Panc1 (cell line): Measurements from ENCODE around the gene PNP. TPM values are rescaled to one million over a fixed set of nuclear protein-coding genes. Genes with fewer than 3 reads are reported as not detected.

Source experiments
- ATAC-seq: fragments of 200-7000 bp; cut with Tn5 transposase; 2 replicates; pipeline ENCODE4 v1.9.1; 2020; ENCODE audit warnings: mild to moderate bottlenecking, moderate library complexity
- BruUV-seq: library from RNA; stranded (reverse); fragments of 400-500 nt; replicated peaks from 2 replicates; lab custom pipeline; 2021; lab: Mats Ljungman, UMichigan
- CTCF ChIA-PET: fragments of 300-600 bp; sonication (Branson Sonifier 250); formaldehyde crosslinking; loops from one replicate; lab custom pipeline; 2022; ENCODE audit warnings: antibody characterized with exemption; lab: Charles Lee
- POLR2A ChIA-PET: fragments of 300-600 bp; sonication (Branson Sonifier 250); formaldehyde crosslinking; loops from one replicate; lab custom pipeline; 2022; ENCODE audit warnings: antibody characterized with exemption; lab: Charles Lee
- DNase-seq: peaks from one replicate; pipeline ENCODE4 v3.0.0-alpha.2; 2010; ENCODE audit warnings: low read depth, low spot score
- H3K27ac ChIP-seq: 2 replicates; pipeline ENCODE4 v1.5.1; 2011; ENCODE audit warnings: mild to moderate bottlenecking, low read length, inconsistent platforms
- H3K27me3 ChIP-seq: fragments of 200-500 bp; sonication (Bioruptor generic); 2 replicates; pipeline ENCODE4 v1.6.0; 2014; ENCODE audit warnings: low read length, inconsistent platforms; ENCODE audit not compliant: control insufficient read depth, insufficient read depth
- H3K36me3 ChIP-seq: fragments of 200-500 bp; sonication (Bioruptor generic); 2 replicates; pipeline ENCODE4 v1.5.1; 2014; ENCODE audit warnings: inconsistent platforms, mild to moderate bottlenecking, low read length, moderate library complexity; ENCODE audit not compliant: control insufficient read depth, insufficient read depth
- H3K4me1 ChIP-seq: 2 replicates; pipeline ENCODE4 v1.5.1; 2011; ENCODE audit warnings: inconsistent platforms, mild to moderate bottlenecking, low read length, moderate library complexity; ENCODE audit not compliant: control insufficient read depth, insufficient read depth
- H3K4me3 ChIP-seq, 2 experiments: 2 replicates each; pipeline ENCODE4 v1.5.1; 2011 to 2012; ENCODE audit warnings: low read depth in 2 of 2, low read length in 2 of 2, mild to moderate bottlenecking in 2 of 2, inconsistent platforms in 1 of 2, moderate library complexity in 1 of 2
- H3K9me3 ChIP-seq: fragments of 200-500 bp; sonication (Bioruptor generic); 2 replicates; pipeline ENCODE4 v1.5.1; 2014; ENCODE audit warnings: low read depth, mild to moderate bottlenecking, inconsistent platforms, low read length, moderate library complexity; ENCODE audit not compliant: control insufficient read depth, insufficient read depth
- POLR2AphosphoS5 ChIP-seq: IDR thresholded peaks from 2 replicates; pipeline ENCODE4 v1.6.1; 2012; ENCODE audit warnings: mild to moderate bottlenecking, low read depth, low read length, moderate library complexity
- REST ChIP-seq, 2 experiments: IDR thresholded peaks; 2 replicates each; pipeline ENCODE4 v1.6.1; 2011 to 2012; ENCODE audit warnings: low read depth in 2 of 2, control low read depth in 1 of 2, low read length in 1 of 2, mild to moderate bottlenecking in 1 of 2, moderate library complexity in 1 of 2; ENCODE audit not compliant: insufficient read depth in 1 of 2
- SIN3A ChIP-seq: IDR thresholded peaks from 2 replicates; pipeline ENCODE4 v1.6.1; 2012; ENCODE audit warnings: low read depth, mild to moderate bottlenecking, low read length, moderate library complexity, borderline replicate concordance; ENCODE audit not compliant: insufficient read depth
- TCF7L2 ChIP-seq: IDR thresholded peaks from 2 replicates; pipeline ENCODE4 v1.6.1; 2011; ENCODE audit warnings: mild to moderate bottlenecking, low read depth, low read length, inconsistent platforms
- in situ Hi-C: cut with HindIII; loops from 2 replicates; pipeline ENCODE4 v1.10.0; 2016; ENCODE audit warnings: low sequenced_read_pairs, low pct_unique_long_range_greater_than_20kb
- intact Hi-C: fragments of 100-400 bp; cut with micrococcal nuclease; formaldehyde crosslinking; loops from one replicate; pipeline ENCODE4 v1.10.0; 2022; ENCODE audit not compliant: unreplicated experiment
- total RNA-seq: library from RNA; stranded (reverse); gene quantifications from one replicate; pipeline ENCODE4 v1.2.1, GENCODE V29; 2021; ENCODE audit not compliant: unreplicated experiment
- TF ChIP-seq, protein P1 (sequence below): fragments of 450-650 bp; IDR thresholded peaks from 2 replicates; pipeline ENCODE4 v1.5.1; 2017; ENCODE audit warnings: mild to moderate bottlenecking

The PNP gene
- total RNA-seq, 1 experiment from 2014 or later: 35.1 TPM

DNA sequence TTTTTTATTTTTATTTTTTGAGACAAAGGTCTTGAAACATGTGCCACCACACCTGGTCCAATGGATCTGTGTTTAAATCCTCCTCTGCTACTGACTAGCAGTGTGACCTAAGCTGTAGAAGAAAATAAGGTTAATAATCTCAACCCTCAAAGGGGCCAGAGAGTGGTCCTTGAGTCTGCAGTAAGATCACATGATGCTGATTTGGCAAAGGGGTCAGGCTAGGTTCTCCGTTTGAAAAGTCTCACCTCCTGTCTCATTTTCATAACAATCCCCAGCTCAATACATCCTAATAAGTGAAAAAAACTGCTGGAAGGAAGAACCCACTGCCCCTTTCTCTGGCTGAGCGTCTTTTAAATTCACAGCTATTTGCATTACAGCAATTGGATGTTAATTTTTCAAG is 47.9 kb upstream of the PNP start:
- Histone ChIP-seq H3K36me3 (no peaks in the 10 kb centered on the region), H3K9me3 (no peaks in the 10 kb centered on the region), H3K4me3 (no peak overlapping the region), H3K27ac (no peak overlapping the region), H3K4me1 (no peaks in the 10 kb centered on the region), H3K27me3 (no peaks in the 10 kb centered on the region)
- in situ Hi-C loops (no loop called here), intact Hi-C loops (no loop called here)
- ATAC-seq (no peak), DNase-seq (no peak)
- ChIA-PET CTCF (no interaction called here), POLR2A (no interaction called here)
- BruUV-seq: no TSS peak
- TF ChIP-seq REST (IDR thresholded peaks at IDR 0.05; ENCODE audit: insufficient read depth in 1 of 2, low read depth in 2 of 2, low read length in 1 of 2): no peak
- no peak for TF ChIP-seq TCF7L2
- no peak for TF ChIP-seq SIN3A
- TF ChIP-seq, protein P1, sequence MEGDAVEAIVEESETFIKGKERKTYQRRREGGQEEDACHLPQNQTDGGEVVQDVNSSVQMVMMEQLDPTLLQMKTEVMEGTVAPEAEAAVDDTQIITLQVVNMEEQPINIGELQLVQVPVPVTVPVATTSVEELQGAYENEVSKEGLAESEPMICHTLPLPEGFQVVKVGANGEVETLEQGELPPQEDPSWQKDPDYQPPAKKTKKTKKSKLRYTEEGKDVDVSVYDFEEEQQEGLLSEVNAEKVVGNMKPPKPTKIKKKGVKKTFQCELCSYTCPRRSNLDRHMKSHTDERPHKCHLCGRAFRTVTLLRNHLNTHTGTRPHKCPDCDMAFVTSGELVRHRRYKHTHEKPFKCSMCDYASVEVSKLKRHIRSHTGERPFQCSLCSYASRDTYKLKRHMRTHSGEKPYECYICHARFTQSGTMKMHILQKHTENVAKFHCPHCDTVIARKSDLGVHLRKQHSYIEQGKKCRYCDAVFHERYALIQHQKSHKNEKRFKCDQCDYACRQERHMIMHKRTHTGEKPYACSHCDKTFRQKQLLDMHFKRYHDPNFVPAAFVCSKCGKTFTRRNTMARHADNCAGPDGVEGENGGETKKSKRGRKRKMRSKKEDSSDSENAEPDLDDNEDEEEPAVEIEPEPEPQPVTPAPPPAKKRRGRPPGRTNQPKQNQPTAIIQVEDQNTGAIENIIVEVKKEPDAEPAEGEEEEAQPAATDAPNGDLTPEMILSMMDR: no peak
- no peak for TF ChIP-seq POLR2AphosphoS5

DNA sequence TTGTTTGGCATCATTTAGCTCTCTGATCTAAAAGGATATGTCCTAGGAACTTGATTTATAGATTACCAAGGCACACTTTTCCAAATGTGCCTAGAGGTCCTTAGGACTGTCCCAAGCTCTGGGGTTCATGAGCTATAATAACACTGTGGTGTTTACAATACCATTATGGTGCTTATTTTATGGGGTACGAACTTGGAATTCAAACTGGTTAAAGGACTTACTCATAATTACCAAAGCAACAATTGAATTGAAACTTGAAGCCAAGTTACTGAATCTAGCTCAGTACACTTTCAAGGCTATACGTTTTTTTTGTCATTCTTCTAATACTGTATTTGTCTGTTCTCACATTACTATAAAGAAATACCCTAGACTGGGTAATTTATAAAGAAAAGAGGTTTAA is 46.3 kb upstream of the PNP start:
- CTCF ChIA-PET: no interaction called here
- no TSS peak for BruUV-seq
- POLR2A ChIA-PET: no interaction called here
- no peak overlapping the region for H3K27ac ChIP-seq
- H3K4me1 ChIP-seq: no peaks in the 10 kb centered on the region
- no peaks in the 10 kb centered on the region for H3K9me3 ChIP-seq
- H3K27me3 ChIP-seq: no peaks in the 10 kb centered on the region
- in situ Hi-C loops: no loop called here
- no peak overlapping the region for H3K4me3 ChIP-seq
- intact Hi-C loops: no loop called here
- H3K36me3 ChIP-seq: no peaks in the 10 kb centered on the region
- TF ChIP-seq, protein P1: no peak
- TF ChIP-seq REST (IDR thresholded peaks at IDR 0.05; ENCODE audit: insufficient read depth in 1 of 2, low read depth in 2 of 2, low read length in 1 of 2): no peak
- no peak for TF ChIP-seq TCF7L2
- TF ChIP-seq SIN3A: no peak
- no peak for TF ChIP-seq POLR2AphosphoS5
- no peak for DNase-seq
- ATAC-seq: no peak
